Nephron progenitor cell (in vitro differentiated cells): ENCODE results near the gene MEF2B.
"Not testable (repeated sequence)": the region's sequence is repeated elsewhere in the genome, so short reads cannot be mapped to it uniquely, and the experiment has no call there.

Experiments
- DNase-seq: peaks from one replicate; pipeline ENCODE4 v3.0.0; 2021
- H3K27ac Mint-ChIP-seq: 2 replicates; pipeline ENCODE4 v1.8.0; 2021; ENCODE audit warnings: mild to moderate bottlenecking, moderate library complexity, mixed read lengths
- H3K27me3 Mint-ChIP-seq: 2 replicates; pipeline ENCODE4 v1.8.0; 2021; ENCODE audit warnings: mild to moderate bottlenecking, low read depth, mixed read lengths; ENCODE audit not compliant: poor library complexity
- H3K36me3 Mint-ChIP-seq: 2 replicates; pipeline ENCODE4 v1.8.0; 2021; ENCODE audit warnings: low read depth, mixed read lengths
- H3K4me1 Mint-ChIP-seq: 2 replicates; pipeline ENCODE4 v1.8.0; 2021; ENCODE audit warnings: mixed read lengths
- H3K4me3 Mint-ChIP-seq: 2 replicates; pipeline ENCODE4 v1.8.0; 2021; ENCODE audit warnings: mild to moderate bottlenecking, moderate library complexity, mixed read lengths
- H3K9me3 Mint-ChIP-seq: 2 replicates; pipeline ENCODE4 v1.8.0; 2021; ENCODE audit warnings: mild to moderate bottlenecking, moderate library complexity, mixed read lengths
- TF ChIP-seq, protein P1 (sequence below): fragments of 200-600 bp; sonication (generic); IDR thresholded peaks from 2 replicates; pipeline ENCODE4 v1.5.0; 2021; ENCODE audit warnings: antibody characterized with exemption

MEF2B gene

DNA sequence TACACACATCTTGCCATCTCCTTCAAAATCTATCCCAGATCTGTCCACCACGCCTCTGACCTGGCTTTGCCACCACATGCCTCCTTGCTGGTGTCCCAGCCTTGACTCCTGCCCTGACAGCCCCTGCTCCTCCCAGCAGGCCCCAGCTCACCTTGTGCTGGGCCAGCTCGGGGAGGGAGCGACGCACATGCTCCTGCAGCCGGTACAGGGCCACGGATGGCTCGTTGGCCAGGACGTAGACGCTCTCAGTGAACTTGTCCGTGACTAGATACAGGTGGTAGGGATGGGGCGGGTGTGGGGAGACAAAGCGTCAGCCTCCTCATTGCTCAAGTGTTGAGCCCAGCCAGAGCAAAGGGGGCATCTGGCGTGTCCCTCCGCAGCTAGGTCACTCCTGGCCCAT, 16.7 kb upstream of the MEF2B start:
- peaks cover 14% of the 10 kb centered on the region for H3K4me1 Mint-ChIP-seq
- peaks cover 3% of the 10 kb centered on the region for H3K27me3 Mint-ChIP-seq
- peaks cover 35% of the 10 kb centered on the region for H3K36me3 Mint-ChIP-seq
- no peak overlapping the region for H3K4me3 Mint-ChIP-seq
- H3K9me3 Mint-ChIP-seq, result peaks cover 3% of the 10 kb centered on the region
- DNase-seq, result no peak
- TF ChIP-seq, protein P1, sequence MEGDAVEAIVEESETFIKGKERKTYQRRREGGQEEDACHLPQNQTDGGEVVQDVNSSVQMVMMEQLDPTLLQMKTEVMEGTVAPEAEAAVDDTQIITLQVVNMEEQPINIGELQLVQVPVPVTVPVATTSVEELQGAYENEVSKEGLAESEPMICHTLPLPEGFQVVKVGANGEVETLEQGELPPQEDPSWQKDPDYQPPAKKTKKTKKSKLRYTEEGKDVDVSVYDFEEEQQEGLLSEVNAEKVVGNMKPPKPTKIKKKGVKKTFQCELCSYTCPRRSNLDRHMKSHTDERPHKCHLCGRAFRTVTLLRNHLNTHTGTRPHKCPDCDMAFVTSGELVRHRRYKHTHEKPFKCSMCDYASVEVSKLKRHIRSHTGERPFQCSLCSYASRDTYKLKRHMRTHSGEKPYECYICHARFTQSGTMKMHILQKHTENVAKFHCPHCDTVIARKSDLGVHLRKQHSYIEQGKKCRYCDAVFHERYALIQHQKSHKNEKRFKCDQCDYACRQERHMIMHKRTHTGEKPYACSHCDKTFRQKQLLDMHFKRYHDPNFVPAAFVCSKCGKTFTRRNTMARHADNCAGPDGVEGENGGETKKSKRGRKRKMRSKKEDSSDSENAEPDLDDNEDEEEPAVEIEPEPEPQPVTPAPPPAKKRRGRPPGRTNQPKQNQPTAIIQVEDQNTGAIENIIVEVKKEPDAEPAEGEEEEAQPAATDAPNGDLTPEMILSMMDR, result no peak
- peak overlapping the region; percentile 84 for H3K27ac Mint-ChIP-seq

DNA sequence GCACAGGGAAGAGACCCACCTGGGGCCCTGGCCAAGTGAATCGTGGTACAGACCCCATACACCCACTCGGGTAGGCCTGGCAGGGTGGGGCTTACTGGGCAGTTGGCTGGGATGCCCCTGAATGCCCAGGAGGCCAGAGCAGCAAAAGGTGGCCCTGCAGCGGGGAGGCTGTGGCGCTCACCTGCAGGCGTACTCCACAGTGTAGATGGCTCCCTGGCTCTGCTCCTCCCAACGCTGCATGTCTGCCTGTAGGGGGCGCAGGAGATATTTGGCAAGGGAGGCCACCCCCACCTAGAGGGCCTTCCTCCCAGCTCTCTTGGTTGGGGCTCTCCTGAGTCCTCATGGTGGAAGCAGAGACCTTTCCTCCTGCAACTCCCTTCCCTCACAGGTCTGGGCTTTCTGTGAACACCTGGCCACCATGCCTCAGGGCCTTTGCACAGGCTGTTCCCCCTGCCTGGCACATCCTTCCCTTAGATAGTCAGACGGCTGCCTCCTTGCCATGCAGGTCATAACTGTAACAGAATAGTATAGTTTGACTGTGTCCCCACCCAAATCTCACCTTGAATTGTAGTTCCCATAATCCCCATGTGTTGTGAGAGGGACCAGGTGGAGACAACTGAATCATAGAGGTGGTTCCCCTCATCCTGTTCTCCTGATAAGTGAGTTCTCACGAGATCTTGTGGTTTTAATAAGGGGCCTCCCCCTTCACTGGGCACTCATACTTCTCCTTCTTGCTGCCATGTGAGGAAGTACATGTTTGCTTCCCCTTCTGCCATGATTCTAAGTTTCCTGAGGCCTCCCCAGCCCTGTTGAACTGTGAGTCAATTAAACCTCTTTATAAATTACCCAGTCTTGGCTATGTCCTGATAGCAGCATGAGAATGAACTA, 16.0 kb upstream of the MEF2B start:
- Mint-ChIP-seq H3K4me3 (no peak overlapping the region), H3K27ac (no peak overlapping the region), H3K9me3 (peaks cover 3% of the 10 kb centered on the region), H3K4me1 (peaks cover 8% of the 10 kb centered on the region), H3K27me3 (peaks cover 3% of the 10 kb centered on the region), H3K36me3 (peaks cover 42% of the 10 kb centered on the region)
- TF ChIP-seq, protein P1, result peak; percentile 64
- DNase-seq, result peak; percentile 59

DNA sequence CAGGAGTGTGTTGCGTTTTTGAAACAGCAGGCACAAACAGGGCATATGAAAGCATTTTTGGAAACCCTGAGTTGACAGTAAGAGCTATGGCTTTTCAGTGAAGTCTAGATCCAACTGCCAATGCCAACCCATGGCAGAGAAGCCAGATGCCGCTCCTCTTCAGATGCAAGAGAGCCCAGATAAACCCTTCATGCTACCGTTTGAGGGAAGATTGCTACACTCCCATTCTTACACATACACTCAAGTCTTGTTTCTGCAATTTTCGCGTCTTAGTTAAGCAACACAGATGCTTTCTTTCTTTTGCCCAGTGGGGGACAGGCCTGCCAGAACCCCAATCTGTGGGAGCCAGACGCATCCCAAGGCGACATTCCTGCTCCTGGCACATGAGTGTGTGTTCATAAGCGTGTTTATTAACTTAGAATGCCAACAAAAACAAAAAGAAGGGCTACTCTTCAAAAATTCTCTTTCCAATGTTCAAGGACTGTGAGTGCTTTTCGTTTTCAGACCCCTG, 11.5 kb upstream of the MEF2B start:
- H3K36me3 Mint-ChIP-seq, result peaks cover 37% of the 10 kb centered on the region
- H3K27ac Mint-ChIP-seq, result no peak overlapping the region
- TF ChIP-seq, protein P1, result no peak
- H3K27me3 Mint-ChIP-seq, result peaks cover 3% of the 10 kb centered on the region
- no peak overlapping the region for H3K4me3 Mint-ChIP-seq
- DNase-seq, result no peak
- no peaks in the 10 kb centered on the region for H3K4me1 Mint-ChIP-seq
- peaks cover 3% of the 10 kb centered on the region for H3K9me3 Mint-ChIP-seq

DNA sequence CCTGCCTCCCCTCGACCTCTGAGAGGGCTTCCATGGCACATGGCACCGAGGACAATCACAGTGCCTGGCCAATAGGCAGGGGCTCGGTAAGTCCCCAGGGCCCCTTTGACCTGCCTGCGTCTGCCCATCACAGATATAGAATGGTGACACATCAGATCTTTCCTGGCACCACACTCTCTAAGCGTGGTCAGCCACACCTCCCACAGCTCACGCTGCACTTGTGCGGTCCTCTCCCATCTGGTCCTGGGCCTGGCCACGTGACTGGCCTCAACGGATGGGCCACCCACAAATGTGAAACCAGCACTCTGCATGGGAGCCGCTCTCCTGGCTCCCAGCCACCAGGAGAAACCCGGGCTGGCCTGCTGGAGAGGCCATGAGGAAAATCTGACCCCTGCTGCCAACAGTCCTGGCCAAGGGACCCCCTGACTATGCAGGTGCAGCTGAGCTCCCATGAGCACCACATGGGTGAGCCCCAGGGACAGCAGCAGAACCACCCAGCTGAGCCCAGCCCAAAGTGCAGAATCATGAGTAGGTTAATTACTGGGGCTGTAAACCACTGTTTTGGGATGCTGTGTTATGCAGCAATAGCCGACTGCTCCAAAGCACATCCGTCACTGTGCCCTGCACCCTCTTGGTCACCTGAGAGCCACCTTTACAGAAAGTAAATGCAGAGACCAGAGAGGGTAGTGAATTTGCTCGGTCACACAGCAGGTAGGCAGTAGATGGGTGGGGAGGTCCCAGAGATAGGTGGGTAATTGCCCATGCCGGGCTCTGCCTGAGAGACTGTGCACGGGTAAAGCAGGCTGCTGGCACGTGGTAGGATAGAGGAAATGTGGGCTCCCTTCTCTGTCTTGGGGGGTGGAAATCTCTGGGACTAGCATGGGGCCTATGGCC, 9.7 kb upstream of the MEF2B start:
- H3K9me3 Mint-ChIP-seq, result peaks cover 3% of the 10 kb centered on the region
- peaks cover 3% of the 10 kb centered on the region for H3K27me3 Mint-ChIP-seq
- TF ChIP-seq, protein P1, result no peak
- peaks cover 27% of the 10 kb centered on the region for H3K36me3 Mint-ChIP-seq
- H3K4me1 Mint-ChIP-seq, result no peaks in the 10 kb centered on the region
- no peak overlapping the region for H3K27ac Mint-ChIP-seq
- H3K4me3 Mint-ChIP-seq, result no peak overlapping the region
- no peak for DNase-seq

DNA sequence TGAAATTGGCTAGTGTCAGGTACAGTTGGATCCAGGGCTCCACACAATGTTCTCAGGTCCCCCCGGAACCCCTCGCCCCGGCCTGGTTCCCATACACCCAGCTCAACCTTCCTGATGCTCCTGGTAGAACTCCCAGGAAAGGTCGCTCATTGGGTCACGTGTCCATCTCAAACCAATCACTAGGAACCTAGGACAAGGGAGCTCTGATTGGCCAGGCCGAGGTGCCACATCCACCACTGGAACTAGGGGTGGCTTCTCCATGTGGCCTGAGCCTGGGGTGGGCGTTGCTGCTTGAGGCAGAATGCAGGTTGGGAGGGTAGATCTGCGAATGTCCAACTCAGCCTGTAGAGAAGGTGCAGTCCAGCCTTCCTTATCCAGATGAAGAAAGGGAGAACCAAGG, 6.9 kb upstream of the MEF2B start:
- H3K27me3 Mint-ChIP-seq, result no peaks in the 10 kb centered on the region
- peaks cover 7% of the 10 kb centered on the region for H3K4me1 Mint-ChIP-seq
- TF ChIP-seq, protein P1, result no peak
- no peaks in the 10 kb centered on the region for H3K9me3 Mint-ChIP-seq
- no peak overlapping the region for H3K4me3 Mint-ChIP-seq
- no peak overlapping the region for H3K27ac Mint-ChIP-seq
- peaks cover 16% of the 10 kb centered on the region for H3K36me3 Mint-ChIP-seq
- no peak for DNase-seq

DNA sequence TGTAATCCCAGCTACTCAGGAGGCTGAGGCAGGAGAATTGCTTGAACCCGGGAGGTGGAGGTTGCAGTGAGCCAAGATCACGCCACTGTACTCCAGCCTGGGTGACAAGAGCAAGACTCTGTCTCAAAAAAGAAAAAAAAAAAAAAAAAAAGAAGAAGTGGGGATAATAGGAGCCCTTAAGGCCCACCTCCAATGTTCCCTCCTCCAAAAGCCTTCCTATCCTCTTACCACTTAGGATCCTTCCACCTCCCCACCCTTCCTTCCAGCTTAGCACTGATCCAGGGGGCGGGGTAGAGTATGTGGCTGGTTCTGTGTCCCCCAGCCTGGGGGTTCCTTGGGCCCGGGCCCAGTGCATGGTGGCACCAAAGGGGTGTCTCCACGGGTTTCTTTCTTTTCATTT, 3.2 kb upstream of the MEF2B start:
- H3K4me1 Mint-ChIP-seq, result peaks cover 30% of the 10 kb centered on the region
- H3K27me3 Mint-ChIP-seq, result peaks cover 31% of the 10 kb centered on the region
- DNase-seq, H3K4me3 Mint-ChIP-seq, H3K36me3 Mint-ChIP-seq, H3K27ac Mint-ChIP-seq, H3K9me3 Mint-ChIP-seq: not testable (repeated sequence)
